ENCODE results near the gene GMPPA.

DNA sequence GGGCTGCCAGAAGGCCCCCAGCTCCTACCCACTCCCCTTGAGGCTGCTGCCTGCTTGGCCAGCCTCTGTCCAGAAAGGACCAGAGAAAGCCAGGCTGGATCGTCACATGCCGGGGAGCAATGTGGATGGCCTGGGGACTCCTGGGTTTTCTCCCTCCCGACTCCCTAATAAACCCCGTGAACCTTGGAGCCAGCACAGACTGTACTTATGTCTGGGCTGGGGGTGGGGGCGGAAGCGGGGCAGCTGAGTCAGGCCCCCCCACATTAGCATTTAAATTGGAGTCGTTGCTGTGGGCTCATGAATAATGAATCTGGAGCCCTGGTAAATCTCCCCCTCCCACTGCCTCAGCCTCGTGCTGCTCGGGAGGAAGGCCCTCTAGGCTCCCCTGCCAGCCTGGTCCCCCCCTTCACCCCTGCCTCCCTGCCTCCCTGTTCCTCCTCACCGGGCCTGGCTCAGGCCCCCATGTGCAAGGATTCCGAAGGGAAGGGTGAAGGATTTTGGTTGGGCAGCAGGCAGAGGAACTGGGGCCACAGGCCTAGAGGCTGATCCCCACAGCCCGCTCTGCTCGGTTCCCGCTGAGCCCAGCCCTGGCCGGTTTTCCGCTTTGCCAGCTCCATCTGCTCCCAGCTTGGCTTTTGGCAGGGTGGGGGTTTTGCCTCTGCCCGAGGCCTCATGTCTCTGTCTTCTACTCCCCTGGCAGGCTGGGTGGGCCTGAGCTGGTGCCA lies 8.3 kb downstream of the GMPPA start:
- TF ChIP-seq, protein P1, sequence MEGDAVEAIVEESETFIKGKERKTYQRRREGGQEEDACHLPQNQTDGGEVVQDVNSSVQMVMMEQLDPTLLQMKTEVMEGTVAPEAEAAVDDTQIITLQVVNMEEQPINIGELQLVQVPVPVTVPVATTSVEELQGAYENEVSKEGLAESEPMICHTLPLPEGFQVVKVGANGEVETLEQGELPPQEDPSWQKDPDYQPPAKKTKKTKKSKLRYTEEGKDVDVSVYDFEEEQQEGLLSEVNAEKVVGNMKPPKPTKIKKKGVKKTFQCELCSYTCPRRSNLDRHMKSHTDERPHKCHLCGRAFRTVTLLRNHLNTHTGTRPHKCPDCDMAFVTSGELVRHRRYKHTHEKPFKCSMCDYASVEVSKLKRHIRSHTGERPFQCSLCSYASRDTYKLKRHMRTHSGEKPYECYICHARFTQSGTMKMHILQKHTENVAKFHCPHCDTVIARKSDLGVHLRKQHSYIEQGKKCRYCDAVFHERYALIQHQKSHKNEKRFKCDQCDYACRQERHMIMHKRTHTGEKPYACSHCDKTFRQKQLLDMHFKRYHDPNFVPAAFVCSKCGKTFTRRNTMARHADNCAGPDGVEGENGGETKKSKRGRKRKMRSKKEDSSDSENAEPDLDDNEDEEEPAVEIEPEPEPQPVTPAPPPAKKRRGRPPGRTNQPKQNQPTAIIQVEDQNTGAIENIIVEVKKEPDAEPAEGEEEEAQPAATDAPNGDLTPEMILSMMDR (IDR thresholded peaks at IDR 0.05; ENCODE audit: low read depth, low read length): no peak
- TF ChIP-seq, protein P2, sequence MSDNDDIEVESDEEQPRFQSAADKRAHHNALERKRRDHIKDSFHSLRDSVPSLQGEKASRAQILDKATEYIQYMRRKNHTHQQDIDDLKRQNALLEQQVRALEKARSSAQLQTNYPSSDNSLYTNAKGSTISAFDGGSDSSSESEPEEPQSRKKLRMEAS (IDR thresholded peaks at IDR 0.05; ENCODE audit: low read depth, low read length): no peak
